Activated CD4-positive, alpha-beta T cell treated with anti-CD3 and anti-CD28 coated beads, Interleukin-2, amount 10 ng/mL, durations not matched to agents 7 days and 5 days (primary cell): ENCODE results near the gene SPOCK1. TPM values are rescaled to one million over a fixed set of nuclear protein-coding genes. Genes with fewer than 3 reads are reported as not detected.
A peak's percentile ranks its signal among the peaks of the same experiment; 100 is the strongest.

ENCODE experiments used
- CTCF ChIA-PET: fragments of 350-600 bp; sonication (Branson Sonifier 250); formaldehyde crosslinking; loops from one replicate; lab custom pipeline; 2021; ENCODE audit warnings: antibody characterized with exemption; lab: Charles Lee
- POLR2A ChIA-PET: fragments of 350-600 bp; sonication (Branson Sonifier 250); formaldehyde crosslinking; loops from one replicate; lab custom pipeline; 2021; ENCODE audit warnings: antibody characterized with exemption; lab: Charles Lee
- DNase-seq: peaks from one replicate; pipeline ENCODE4 v3.0.0-alpha.2; 2020
- H3K27ac Mint-ChIP-seq: one replicate; pipeline ENCODE4 v1.8.0; 2021; ENCODE audit warnings: mild to moderate bottlenecking, moderate library complexity, mixed read lengths
- H3K27me3 Mint-ChIP-seq: one replicate; pipeline ENCODE4 v1.8.0; 2021; ENCODE audit warnings: mixed read lengths
- H3K36me3 Mint-ChIP-seq: one replicate; pipeline ENCODE4 v1.8.0; 2021; ENCODE audit warnings: low read depth, mixed read lengths
- H3K4me1 Mint-ChIP-seq: one replicate; pipeline ENCODE4 v1.8.0; 2021; ENCODE audit warnings: mixed read lengths
- H3K4me3 Mint-ChIP-seq: one replicate; pipeline ENCODE4 v1.8.0; 2021; ENCODE audit warnings: mild to moderate bottlenecking, moderate library complexity, mixed read lengths
- H3K9me3 Mint-ChIP-seq: one replicate; pipeline ENCODE4 v1.8.0; 2021; ENCODE audit warnings: mixed read lengths
- total RNA-seq, 2 experiments: library from RNA; stranded (reverse); gene quantifications; one replicate each; pipeline ENCODE4 v1.2.3, GENCODE V29; 2021

Gene SPOCK1
- total RNA-seq, 2 experiments from 2014 or later, result 0.15 to 0.31 TPM

DNA sequence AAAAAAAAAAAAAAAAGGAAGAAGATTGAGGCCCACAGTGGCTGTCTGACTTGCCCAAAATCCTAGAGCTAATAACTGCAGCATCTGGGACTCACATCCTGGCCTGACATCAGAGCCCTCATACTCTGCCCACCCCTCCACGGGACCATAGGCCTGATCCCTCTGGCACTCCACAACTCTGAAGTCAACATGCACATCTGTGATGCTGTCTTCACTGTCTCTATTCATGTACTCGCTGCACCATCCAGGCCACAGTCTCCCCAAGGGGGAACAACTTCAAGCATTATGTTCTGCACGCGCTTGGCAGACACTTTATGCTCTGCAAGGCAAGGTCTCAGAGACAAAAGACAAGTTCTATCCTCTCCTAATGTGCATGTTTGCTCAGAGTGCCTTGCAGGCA lies 158.2 kb downstream of the SPOCK1 start:
- no peak for DNase-seq
- Mint-ChIP-seq H3K36me3 (no peaks in the 10 kb centered on the region), H3K27ac (no peak overlapping the region), H3K4me1 (no peaks in the 10 kb centered on the region), H3K27me3 (peaks cover 1% of the 10 kb centered on the region), H3K4me3 (no peak overlapping the region), H3K9me3 (no peaks in the 10 kb centered on the region)
- ChIA-PET CTCF (interaction anchor here (0.6 kb wide), 1 partner anchor 64 kb away, joined by 3 read pairs; no protein-coding TSS in a partner anchor), POLR2A (no interaction called here)

DNA sequence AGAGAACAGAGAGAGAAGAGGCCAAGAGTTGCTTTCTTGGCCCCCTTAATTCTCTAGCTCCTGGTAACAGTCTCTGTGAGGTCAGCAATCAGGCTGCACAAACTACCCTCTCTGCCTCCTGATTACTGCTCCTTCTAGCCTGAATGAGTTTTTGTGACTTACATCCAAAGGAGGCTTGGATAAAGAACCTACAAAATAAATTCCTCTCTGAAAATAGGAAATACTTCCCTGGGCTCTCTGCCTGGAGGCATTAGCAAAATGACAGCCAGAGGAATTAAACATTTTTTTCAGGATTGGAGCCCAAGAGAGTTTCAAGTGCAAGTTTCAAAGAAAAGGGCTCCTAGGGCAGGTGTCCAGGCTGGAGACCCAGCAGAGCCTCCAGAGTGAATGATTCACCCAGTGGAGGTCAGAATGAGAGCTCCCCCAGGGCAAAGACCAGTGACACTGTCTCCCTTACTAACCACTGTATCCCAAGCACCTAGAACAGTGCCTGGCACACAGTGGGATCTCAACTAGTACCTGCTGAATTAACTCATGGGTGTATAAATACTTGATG lies 162.5 kb downstream of the SPOCK1 start:
- Mint-ChIP-seq H3K27me3 (no peaks in the 10 kb centered on the region), H3K9me3 (no peaks in the 10 kb centered on the region), H3K4me3 (no peak overlapping the region), H3K36me3 (no peaks in the 10 kb centered on the region), H3K4me1 (no peaks in the 10 kb centered on the region), H3K27ac (no peak overlapping the region)
- CTCF ChIA-PET, result interaction anchor here (1.5 kb wide), 1 partner anchor 11 kb away, joined by 12 read pairs; no protein-coding TSS in a partner anchor
- no peak for DNase-seq
- POLR2A ChIA-PET, result no interaction called here

DNA sequence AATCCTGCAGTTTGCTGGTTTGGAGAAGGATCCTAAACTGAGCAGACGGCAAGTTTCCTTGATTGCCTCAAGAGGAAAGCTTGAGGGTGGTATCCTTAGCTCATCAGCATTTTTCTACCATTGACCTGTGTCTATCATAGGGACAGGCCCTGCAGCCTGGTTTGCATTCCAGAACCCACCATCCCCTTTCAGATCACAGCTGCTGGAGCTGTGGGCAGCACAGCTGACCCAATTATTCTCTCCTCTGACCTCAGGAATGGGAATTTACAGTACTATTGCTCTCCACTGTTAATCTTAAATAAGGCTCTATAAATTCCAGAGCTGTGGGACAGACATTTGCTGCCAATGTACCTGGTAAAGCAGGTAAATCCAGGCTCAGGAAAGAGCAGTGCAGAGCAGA lies 163.0 kb downstream of the SPOCK1 start:
- CTCF ChIA-PET, result interaction anchor here (0.6 to 1.5 kb wide), 2 partner anchors 11 to 352 kb away, joined by 3 to 12 read pairs; no protein-coding TSS in a partner anchor
- no peak overlapping the region for H3K4me3 Mint-ChIP-seq
- no peaks in the 10 kb centered on the region for H3K4me1 Mint-ChIP-seq
- POLR2A ChIA-PET, result no interaction called here
- no peak for DNase-seq
- H3K36me3 Mint-ChIP-seq, result no peaks in the 10 kb centered on the region
- no peaks in the 10 kb centered on the region for H3K9me3 Mint-ChIP-seq
- no peak overlapping the region for H3K27ac Mint-ChIP-seq
- no peaks in the 10 kb centered on the region for H3K27me3 Mint-ChIP-seq

DNA sequence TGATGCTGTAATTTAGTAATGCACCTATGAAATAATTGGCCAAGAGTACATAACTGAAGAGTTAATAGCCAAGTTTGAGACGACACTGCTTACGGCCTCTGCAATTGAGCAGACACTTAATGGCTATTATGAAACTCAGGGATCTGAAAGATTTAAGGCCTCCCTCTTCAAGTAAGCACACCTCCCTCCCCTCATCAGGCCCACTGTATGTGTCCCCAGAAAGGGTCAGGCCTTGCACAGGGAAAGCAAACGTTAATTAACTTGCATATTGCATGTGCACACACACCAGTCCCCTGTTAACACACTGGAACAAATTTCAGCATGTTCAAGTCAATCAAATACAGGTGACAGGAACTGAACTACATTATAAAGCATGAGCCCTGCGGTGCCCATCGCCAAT lies 163.6 kb downstream of the SPOCK1 start:
- ChIA-PET CTCF (interaction anchor here (0.6 to 1.5 kb wide), 2 partner anchors 10 to 352 kb away, joined by 3 to 12 read pairs; no protein-coding TSS in a partner anchor), POLR2A (no interaction called here)
- no peak for DNase-seq
- no peaks in the 10 kb centered on the region for H3K27me3 Mint-ChIP-seq
- no peaks in the 10 kb centered on the region for H3K4me1 Mint-ChIP-seq
- no peak overlapping the region for H3K27ac Mint-ChIP-seq
- no peaks in the 10 kb centered on the region for H3K36me3 Mint-ChIP-seq
- H3K9me3 Mint-ChIP-seq, result no peaks in the 10 kb centered on the region
- H3K4me3 Mint-ChIP-seq, result no peak overlapping the region

DNA sequence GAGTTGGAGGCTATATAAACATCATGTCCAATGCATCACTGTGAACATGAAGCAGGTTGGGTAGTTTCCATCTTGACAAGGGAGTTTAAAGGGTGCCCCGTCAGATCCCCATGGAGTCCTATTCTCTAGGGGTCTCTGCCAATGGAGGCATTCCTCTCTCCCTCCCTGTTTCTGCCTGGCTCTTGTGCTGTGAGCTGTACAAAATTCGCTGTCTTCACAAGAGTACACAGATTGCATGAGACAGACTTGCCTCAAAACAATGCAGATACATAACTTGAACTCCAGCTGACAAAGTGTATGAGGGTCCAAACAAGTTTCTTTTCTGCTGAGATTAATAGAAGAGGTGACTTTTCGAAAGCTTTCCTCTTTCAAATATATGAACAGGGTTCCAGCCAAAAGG lies 165.2 kb downstream of the SPOCK1 start:
- Mint-ChIP-seq H3K9me3 (no peaks in the 10 kb centered on the region), H3K4me3 (no peak overlapping the region), H3K27ac (no peak overlapping the region), H3K36me3 (no peaks in the 10 kb centered on the region), H3K27me3 (no peaks in the 10 kb centered on the region), H3K4me1 (no peaks in the 10 kb centered on the region)
- ChIA-PET POLR2A (no interaction called here), CTCF (interaction anchor here (0.9 kb wide), 1 partner anchor 14 kb away, joined by 3 read pairs; no protein-coding TSS in a partner anchor)
- no peak for DNase-seq

DNA sequence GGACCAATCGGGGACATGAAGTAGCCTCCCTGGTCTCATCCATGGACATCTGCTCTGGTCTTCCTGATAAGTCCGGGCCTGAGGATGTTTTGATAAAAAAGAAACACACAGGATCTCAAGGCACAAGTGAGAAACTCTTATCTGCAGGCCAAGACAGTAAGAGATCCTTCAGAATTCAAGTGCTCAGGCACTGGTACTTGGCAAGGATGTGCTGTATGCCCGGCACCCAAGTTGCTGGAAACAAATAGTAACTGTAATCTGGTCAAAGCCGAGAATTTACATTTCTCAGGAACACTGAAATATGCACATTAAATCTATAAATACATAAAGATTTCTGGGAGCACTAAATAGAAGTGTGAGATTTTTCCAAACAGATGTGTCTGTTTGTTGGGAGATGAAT lies 165.7 kb downstream of the SPOCK1 start:
- DNase-seq, result no peak
- Mint-ChIP-seq H3K27ac (no peak overlapping the region), H3K4me1 (no peaks in the 10 kb centered on the region), H3K9me3 (no peaks in the 10 kb centered on the region), H3K36me3 (no peaks in the 10 kb centered on the region), H3K4me3 (no peak overlapping the region), H3K27me3 (no peaks in the 10 kb centered on the region)
- ChIA-PET CTCF (interaction anchor here (0.9 kb wide), 1 partner anchor 13 kb away, joined by 3 read pairs; no protein-coding TSS in a partner anchor), POLR2A (no interaction called here)

DNA sequence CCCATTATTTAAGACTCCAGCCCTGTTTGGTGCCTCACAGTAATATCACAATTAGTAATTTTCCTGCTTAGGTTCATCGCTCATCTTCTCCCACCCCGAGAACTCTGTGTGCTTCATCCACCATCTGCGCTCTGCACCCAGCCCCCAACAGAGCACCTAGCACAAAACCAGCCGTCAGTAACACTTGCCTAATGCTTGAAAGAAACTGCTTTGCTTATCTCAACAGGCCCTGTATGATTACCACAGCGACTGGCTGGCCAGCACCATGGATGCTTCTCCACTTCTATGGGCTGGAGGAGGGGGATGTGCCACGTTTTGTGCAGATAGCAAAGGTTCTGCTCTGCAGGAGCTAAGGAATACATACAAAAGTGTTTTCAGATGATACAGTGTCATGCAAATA lies 166.8 kb downstream of the SPOCK1 start:
- Mint-ChIP-seq H3K4me3 (no peak overlapping the region), H3K27ac (no peak overlapping the region), H3K9me3 (no peaks in the 10 kb centered on the region), H3K36me3 (no peaks in the 10 kb centered on the region), H3K4me1 (no peaks in the 10 kb centered on the region), H3K27me3 (no peaks in the 10 kb centered on the region)
- no peak for DNase-seq
- CTCF ChIA-PET, result no interaction called here
- POLR2A ChIA-PET, result no interaction called here

DNA sequence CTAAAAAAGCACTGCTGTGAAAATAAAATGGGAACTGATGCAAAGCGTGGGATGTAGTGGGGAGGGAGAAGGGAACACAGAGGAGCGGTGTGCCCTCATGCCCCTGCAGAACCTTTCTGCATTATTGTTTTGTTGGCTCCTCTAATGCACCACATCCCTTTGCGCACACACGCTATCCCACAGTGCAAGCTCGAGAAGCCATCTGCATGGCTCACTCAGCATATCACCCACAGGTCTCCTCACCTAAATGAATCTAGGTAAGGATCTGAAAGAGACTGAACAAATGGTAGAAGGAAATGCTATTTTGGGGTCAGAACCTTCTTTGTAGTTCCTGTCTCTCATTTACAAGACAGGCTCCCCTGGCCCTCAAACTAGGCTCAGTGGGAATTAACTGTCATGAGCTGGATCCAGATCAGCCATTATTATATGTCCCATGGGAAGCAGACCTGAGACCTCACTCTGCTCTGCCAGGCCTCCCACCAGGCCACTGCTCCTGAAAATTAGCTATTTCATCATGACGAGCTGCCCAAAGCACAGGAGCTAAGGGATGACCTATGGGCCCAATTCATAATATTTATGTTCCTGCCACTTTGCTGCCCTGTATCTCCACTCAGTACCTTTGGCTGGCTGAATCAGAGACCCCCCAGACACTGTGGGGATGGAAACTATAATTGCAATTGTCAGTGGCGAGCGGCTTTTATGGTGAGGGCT lies 169.4 kb downstream of the SPOCK1 start:
- Mint-ChIP-seq H3K27ac (no peak overlapping the region), H3K27me3 (no peaks in the 10 kb centered on the region), H3K4me3 (no peak overlapping the region), H3K9me3 (no peaks in the 10 kb centered on the region), H3K36me3 (no peaks in the 10 kb centered on the region), H3K4me1 (no peaks in the 10 kb centered on the region)
- no peak for DNase-seq
- ChIA-PET CTCF (interaction anchor here (0.5 to 1.0 kb wide), 2 partner anchors 9 to 1187 kb away, joined by 3 to 4 read pairs; no protein-coding TSS in a partner anchor), POLR2A (no interaction called here)

DNA sequence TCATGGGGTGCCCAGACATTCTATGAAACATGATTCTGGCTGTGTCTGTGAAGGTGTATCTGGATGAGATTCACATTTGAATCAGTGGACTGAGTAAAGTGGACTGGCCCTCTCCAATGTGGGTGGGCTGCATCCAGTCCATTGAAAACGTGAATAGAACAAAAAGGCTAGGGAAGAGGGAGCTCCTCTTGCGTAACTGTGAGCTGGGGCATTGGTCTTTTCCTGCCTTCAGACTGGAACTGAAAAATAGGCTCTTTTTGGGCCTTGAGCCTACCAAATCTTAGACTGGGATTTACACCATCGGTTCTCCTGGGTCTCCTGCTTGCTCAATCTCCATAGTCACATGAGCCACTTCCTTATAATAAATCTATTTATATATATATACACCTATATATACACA lies 170.1 kb downstream of the SPOCK1 start:
- no peaks in the 10 kb centered on the region for H3K36me3 Mint-ChIP-seq

DNA sequence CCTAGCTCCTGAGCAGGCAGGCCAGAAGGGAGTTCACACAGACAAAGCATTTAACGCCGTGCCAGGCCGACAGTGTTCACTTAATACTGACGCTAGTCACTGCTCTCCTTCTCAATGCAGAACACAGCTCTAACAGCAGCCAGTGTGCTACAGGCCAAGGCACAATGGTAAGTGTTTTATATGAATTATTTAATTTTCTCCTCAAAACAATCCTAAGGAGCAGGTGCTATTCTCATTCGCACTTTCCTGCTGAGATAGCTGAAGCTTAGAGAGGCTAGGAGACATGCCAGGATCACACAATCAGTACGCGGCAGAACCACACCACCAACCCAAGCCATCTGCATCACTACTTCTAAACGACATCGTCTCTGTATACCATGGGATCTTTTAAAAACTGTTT lies 170.7 kb downstream of the SPOCK1 start:
- peaks cover 4% of the 10 kb centered on the region for H3K27me3 Mint-ChIP-seq
- no peak overlapping the region for H3K4me3 Mint-ChIP-seq
- no peaks in the 10 kb centered on the region for H3K4me1 Mint-ChIP-seq
- POLR2A ChIA-PET, result no interaction called here
- DNase-seq, result no peak
- no peaks in the 10 kb centered on the region for H3K36me3 Mint-ChIP-seq
- no peaks in the 10 kb centered on the region for H3K9me3 Mint-ChIP-seq
- H3K27ac Mint-ChIP-seq, result no peak overlapping the region
- CTCF ChIA-PET, result no interaction called here

More for the DNA sequence above, 170.1 kb downstream of the SPOCK1 start:
- ChIA-PET POLR2A (no interaction called here), CTCF (no interaction called here)
- Mint-ChIP-seq H3K4me3 (no peak overlapping the region), H3K27ac (no peak overlapping the region), H3K9me3 (no peaks in the 10 kb centered on the region), H3K4me1 (no peaks in the 10 kb centered on the region), H3K27me3 (no peaks in the 10 kb centered on the region)
- no peak for DNase-seq

DNA sequence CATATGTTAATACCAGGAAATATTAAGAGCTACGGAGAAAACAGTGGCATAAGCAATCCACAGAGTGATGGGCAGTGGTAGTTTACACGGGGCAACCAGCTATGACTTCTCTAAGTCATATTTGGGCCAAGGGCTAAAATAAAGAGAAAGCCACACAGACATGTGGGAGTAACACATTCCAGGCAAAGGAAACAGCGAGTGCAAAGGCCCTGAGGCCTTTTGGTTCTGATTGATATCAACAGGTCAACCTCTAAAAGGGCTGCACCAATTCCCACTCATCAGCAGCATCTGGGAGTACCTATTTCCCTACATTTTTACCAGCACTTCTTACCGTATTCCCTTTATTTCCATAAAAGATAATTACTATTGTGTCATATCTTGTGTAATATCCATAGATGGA lies 173.4 kb downstream of the SPOCK1 start:
- ChIA-PET POLR2A (no interaction called here), CTCF (interaction anchor here (2.5 kb wide), 1 partner anchor 11 kb away, joined by 12 read pairs; no protein-coding TSS in a partner anchor)

DNA sequence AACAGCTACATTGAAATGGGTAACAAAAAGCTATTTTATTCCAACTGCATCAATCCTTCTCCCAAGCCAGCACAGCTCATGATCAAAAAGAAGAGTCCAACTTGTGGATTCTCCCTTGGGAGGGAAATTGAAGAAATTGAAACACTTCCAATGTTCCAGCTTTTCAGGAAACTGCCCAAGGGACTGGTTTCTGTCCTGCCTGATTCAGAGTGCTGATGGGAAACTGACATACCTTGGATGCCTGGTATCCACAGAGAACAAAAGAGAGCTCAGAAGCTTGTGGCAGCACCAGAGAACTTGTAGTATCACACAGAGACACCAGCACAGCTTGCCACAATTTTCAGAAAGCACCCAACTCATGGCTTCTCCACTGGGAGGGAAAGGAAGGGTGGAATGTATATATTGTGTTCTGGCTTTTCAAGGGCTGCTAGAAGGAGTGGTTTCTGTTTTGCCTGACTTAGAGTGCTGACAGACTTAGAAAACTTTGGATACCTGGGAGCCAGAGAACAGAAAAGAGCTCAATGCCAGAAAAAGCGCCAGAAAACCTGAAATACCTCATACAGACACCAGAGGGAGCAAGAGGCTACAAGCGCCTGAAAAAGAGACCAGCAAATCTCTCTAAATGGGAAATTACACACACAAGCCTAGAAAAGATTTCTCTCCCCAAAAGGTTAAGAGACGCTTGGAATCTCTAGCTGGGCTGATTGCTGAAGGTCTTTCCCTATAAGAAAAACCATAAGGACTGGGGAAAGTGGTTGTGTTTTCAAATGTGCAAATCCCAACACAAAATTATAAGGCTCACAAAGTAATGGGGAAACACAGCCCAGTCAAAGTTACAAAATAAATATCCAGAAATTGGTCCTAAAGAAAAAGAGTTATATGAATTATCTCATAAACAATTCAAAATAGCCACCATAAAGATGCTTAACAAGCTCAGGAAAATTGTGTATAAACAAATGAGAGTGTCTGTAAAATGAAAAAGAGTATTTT lies 178.8 kb downstream of the SPOCK1 start:
- ChIA-PET CTCF (interaction anchor here (0.6 to 1.5 kb wide), 8 partner anchors 10 to 1256 kb away, joined by 3 to 5 read pairs (median 3); partner anchors contain the start of gene SPOCK1), POLR2A (no interaction called here)
- Mint-ChIP-seq H3K4me1 (no peaks in the 10 kb centered on the region), H3K36me3 (no peaks in the 10 kb centered on the region), H3K27ac (no peak overlapping the region), H3K9me3 (no peaks in the 10 kb centered on the region), H3K27me3 (peaks cover 16% of the 10 kb centered on the region), H3K4me3 (no peak overlapping the region)
- peak; percentile 27 for DNase-seq

More for the DNA sequence above, 173.4 kb downstream of the SPOCK1 start:
- Mint-ChIP-seq H3K4me1 (no peaks in the 10 kb centered on the region), H3K27ac (no peak overlapping the region), H3K4me3 (no peak overlapping the region), H3K36me3 (no peaks in the 10 kb centered on the region), H3K27me3 (peaks cover 13% of the 10 kb centered on the region), H3K9me3 (no peaks in the 10 kb centered on the region)
- DNase-seq, result no peak
